K562 (cell line): ENCODE measurements around the gene STUM. TPM values are rescaled to one million over a fixed set of nuclear protein-coding genes. Genes with fewer than 3 reads are reported as not detected.

Experiments
- ATAC-seq: fragments of 200-7000 bp; cut with Tn5 transposase; 3 replicates; pipeline ENCODE4 v1.9.1; 2020; ENCODE audit warnings: moderate library complexity
- BruUV-seq: library from RNA; stranded (reverse); fragments of 400-500 nt; replicated peaks from 2 replicates; lab custom pipeline; 2021; lab: Mats Ljungman, UMichigan
- CTCF ChIA-PET: fragments of 300-600 bp; formaldehyde crosslinking; extraction: SDS; loops from one replicate; lab custom pipeline; 2021; ENCODE audit warnings: low intra/inter-chr PET ratio; lab: Yijun Ruan, JAX
- POLR2A ChIA-PET: fragments of 300-600, 350-650 bp; sonication (Branson Sonifier 250); formaldehyde crosslinking; extraction: SDS; loops from one replicate; lab custom pipeline; 2021; ENCODE audit warnings: antibody characterized with exemption, inconsistent platforms; lab: Yijun Ruan, JAX
- DNase-seq, 4 experiments: peaks; one replicate each; pipeline versions ENCODE4 v3.0.0 to v3.0.0-alpha.2; 2011 to 2018; ENCODE audit warnings: low spot score in 3 of 4, mixed read lengths in 3 of 4; ENCODE audit errors: extremely low read depth in 1 of 4
- FAIRE-seq: peaks from 2 replicates; lab custom pipeline; 2011; peaks lifted over from hg19 to GRCh38; lab: Jason Lieb, UNC
- H2AFZ ChIP-seq: 2 replicates; pipeline ENCODE4 v1.6.0; 2011; ENCODE audit warnings: low read depth, low read length, control low read depth, inconsistent platforms
- H3K27ac ChIP-seq: fragments of 200-600 bp; 3 replicates; pipeline ENCODE4 v1.8.0; 2011; ENCODE audit warnings: low read depth, mild to moderate bottlenecking, control low read depth, inconsistent platforms, low read length, moderate library complexity, mixed read lengths; ENCODE audit errors: extremely low read depth
- H3K27me3 ChIP-seq, 2 experiments: fragments of 300-600 bp in 1 of 2; 2 replicates in 1 of 2; 3 replicates in 1 of 2; pipeline versions ENCODE4 v1.6.0 to v1.8.0; 2011; ENCODE audit warnings: inconsistent platforms in 2 of 2, low read length in 2 of 2, mild to moderate bottlenecking in 1 of 2, mixed read lengths in 1 of 2, moderate library complexity in 1 of 2; ENCODE audit not compliant: control insufficient read depth in 2 of 2, insufficient read depth in 2 of 2
- H3K36me3 ChIP-seq: fragments of 300-600 bp; 3 replicates; pipeline ENCODE4 v1.8.0; 2011; ENCODE audit warnings: mild to moderate bottlenecking, low read length, inconsistent platforms; ENCODE audit not compliant: control insufficient read depth, insufficient read depth
- H3K4me1 ChIP-seq, 2 experiments: fragments of 200-600 bp in 1 of 2; replicated peaks in 1 of 2; 2 replicates in 1 of 2; 3 replicates in 1 of 2; pipeline versions ENCODE4 v1.5.1 to v1.8.0; 2011; ENCODE audit warnings: inconsistent platforms in 2 of 2, low read length in 2 of 2, mild to moderate bottlenecking in 1 of 2, mixed read lengths in 1 of 2, moderate library complexity in 1 of 2; ENCODE audit not compliant: control insufficient read depth in 2 of 2, insufficient read depth in 2 of 2
- H3K4me2 ChIP-seq: 2 replicates; pipeline ENCODE4 v1.6.1; 2011; ENCODE audit warnings: low read length, control low read depth, inconsistent platforms, mixed read lengths; ENCODE audit not compliant: insufficient read depth
- H3K4me3 ChIP-seq: fragments of 200-600 bp; sonication (generic), shearing (Covaris generic); 2 replicates; pipeline ENCODE4 v1.5.1; 2016; ENCODE audit warnings: control low read depth, inconsistent platforms
- H3K79me2 ChIP-seq: fragments of 200-600 bp; 3 replicates; pipeline ENCODE4 v1.8.0; 2011; ENCODE audit warnings: low read length, inconsistent platforms; ENCODE audit not compliant: control insufficient read depth, insufficient read depth
- H3K9ac ChIP-seq, 2 experiments: 2 replicates each; pipeline versions ENCODE4 v1.6.0 to v1.6.1; 2011; ENCODE audit warnings: low read depth in 2 of 2, low read length in 2 of 2, control low read depth in 1 of 2, inconsistent platforms in 1 of 2, mild to moderate bottlenecking in 1 of 2, mixed read lengths in 1 of 2; ENCODE audit not compliant: insufficient read depth in 1 of 2
- H3K9me1 ChIP-seq: one replicate; pipeline ENCODE4 v1.6.0; 2011; ENCODE audit warnings: inconsistent platforms, mild to moderate bottlenecking, low read length, moderate library complexity; ENCODE audit not compliant: control insufficient read depth, insufficient read depth
- H3K9me3 ChIP-seq: replicated peaks from 2 replicates; pipeline ENCODE4 v1.5.1; 2011; ENCODE audit warnings: low read depth, low read length, inconsistent platforms; ENCODE audit not compliant: control insufficient read depth, insufficient read depth
- H4K20me1 ChIP-seq: replicated peaks from 2 replicates; pipeline ENCODE4 v1.6.1; 2011; ENCODE audit warnings: low read length, inconsistent platforms, mixed read lengths; ENCODE audit not compliant: control insufficient read depth, insufficient read depth
- AFF1 ChIP-seq, 2 experiments: fragments of 450-650 bp; IDR thresholded peaks; 2 replicates each; pipeline ENCODE4 v1.6.1; 2018; ENCODE audit warnings: mild to moderate bottlenecking in 2 of 2, low read depth in 1 of 2; ENCODE audit not compliant: partially characterized antibody in 2 of 2
- ATF7 ChIP-seq: fragments of 450-650 bp; IDR thresholded peaks from 2 replicates; pipeline ENCODE4 v1.7.1; 2014; ENCODE audit warnings: mild to moderate bottlenecking, moderate library complexity
- CHD4 ChIP-seq: fragments of 200-600 bp; sonication (generic); IDR thresholded peaks from 3 replicates; pipeline ENCODE4 v1.6.1; 2012; ENCODE audit warnings: low read depth, mild to moderate bottlenecking, mixed read lengths, low read length, inconsistent platforms; ENCODE audit not compliant: insufficient read depth, insufficient replicate concordance, poor library complexity, severe bottlenecking
- EZH2 ChIP-seq: IDR thresholded peaks from 2 replicates; pipeline ENCODE4 v1.6.1; 2012; ENCODE audit warnings: low read depth, mild to moderate bottlenecking, inconsistent platforms, low read length, borderline replicate concordance
- GTF2B ChIP-seq: IDR thresholded peaks from 2 replicates; pipeline ENCODE4 v1.6.1; 2011; ENCODE audit not compliant: insufficient read length; ENCODE audit errors: extremely low read depth
- HDAC3 ChIP-seq: fragments of 450-650 bp; IDR thresholded peaks from 2 replicates; pipeline ENCODE4 v1.6.1; 2018; ENCODE audit warnings: borderline replicate concordance, mild to moderate bottlenecking, moderate library complexity; ENCODE audit not compliant: partially characterized antibody
- L3MBTL2 ChIP-seq: fragments of 450-650 bp; IDR thresholded peaks from 2 replicates; pipeline ENCODE4 v1.6.1; 2016; ENCODE audit warnings: mild to moderate bottlenecking, moderate library complexity
- NFIC ChIP-seq: fragments of 450-650 bp; IDR thresholded peaks from 2 replicates; pipeline ENCODE4 v1.6.1; 2017; ENCODE audit warnings: mild to moderate bottlenecking, inconsistent platforms
- NFIX ChIP-seq: fragments of 250-450 bp; sonication (Bioruptor Pico); IDR thresholded peaks from 2 replicates; pipeline ENCODE4 v1.4.0; 2020; ENCODE audit warnings: low read depth, mild to moderate bottlenecking, moderate library complexity
- SETDB1 ChIP-seq: IDR thresholded peaks from one replicate; pipeline ENCODE4 v1.6.1; 2012; ENCODE audit warnings: low read length, control low read depth, inconsistent platforms
- TAL1 ChIP-seq: fragments of 450-650 bp; IDR thresholded peaks from 2 replicates; pipeline ENCODE4 v1.6.1; 2016; ENCODE audit warnings: mild to moderate bottlenecking
- ZNF398 ChIP-seq: fragments of 250-450 bp; sonication (Bioruptor Pico); IDR thresholded peaks from 2 replicates; pipeline ENCODE4 v1.8.0; 2021; ENCODE audit warnings: moderate library complexity, mild to moderate bottlenecking, inconsistent platforms
- WGBS: fragments of 100-300 bp; shearing (Covaris generic); methylation state at CpG from one replicate; pipeline ENCODE4 v1.1.6; 2016; ENCODE audit warnings: low coverage, mixed read lengths; ENCODE audit not compliant: insufficient coverage; ENCODE audit errors: missing lambda C conversion rate; 5-methylcytosine and 5-hydroxymethylcytosine counted together
- in situ Hi-C: fragments of 300-500 bp; cut with MboI; formaldehyde crosslinking; loops from 4 replicates; pipeline ENCODE4 v1.15.0; 2018; ENCODE audit warnings: inconsistent platforms, mixed read lengths
- intact Hi-C: fragments of 100-400 bp; cut with micrococcal nuclease; formaldehyde crosslinking; loops from 2 replicates; pipeline ENCODE4 v1.14.2; 2022
- polyA plus RNA-seq, 8 experiments: library from polyadenylated mRNA; depleted of rRNA in 4 of 8; stranded (reverse) in 5 of 8; unstranded in 3 of 8; fragments of >200 nt; fragmentation: Nextera tagmentation in 2 of 8; fragmentation: Illumina TruSeq in 1 of 8; extraction: Ambion mirVana in 2 of 8; extraction: Trizol in 1 of 8; gene quantifications; 2 replicates each; pipeline versions ENCODE4 v1.2.1 to v1.2.3, GENCODE V29; 2011 to 2014; ENCODE audit warnings: inconsistent platforms in 1 of 8, missing spikeins in 1 of 8
- total RNA-seq, 7 experiments: library from RNA; depleted of rRNA in 6 of 7; stranded (reverse); fragments of >200 nt in 6 of 7; fragmentation: Illumina TruSeq in 2 of 7; extraction: Trizol in 2 of 7; gene quantifications; 2 replicates each; pipeline versions ENCODE4 v1.2.1 to v1.2.3, GENCODE V29; 2011 to 2021; ENCODE audit warnings: low replicate concordance in 1 of 7

Gene STUM
- total and polyA plus RNA-seq, 9 of the 15 experiments (the other 6 are each of a cell fraction or from before 2014, with no cell fraction given): not detected

GRCh38 chr1:226560243-226560642, 11.7 kb downstream of the STUM start (continued):
- TF ChIP-seq ZNF398 (CRISPR knock-in tag) (no peak), HDAC3 (no peak), GTF2B (no peak), EZH2 (no peak), SETDB1 (no peak), NFIX (CRISPR knock-in tag) (no peak), CHD4 (no peak)

GRCh38 chr1:226562989-226563388, 14.4 kb downstream of the STUM start:
- ChIA-PET POLR2A (no interaction called here), CTCF (no interaction called here)
- no peaks in the 10 kb centered on the region for H3K9me3 ChIP-seq
- H3K4me1 ChIP-seq: no peaks in the 10 kb centered on the region
- DNase-seq: no peak
- H2AFZ ChIP-seq: no peak overlapping the region
- peaks cover 31 to 68% of the 10 kb centered on the region in 2 experiments; a peak in 4 of 5 replicates for H3K27me3 ChIP-seq
- 0% methylated on average over 2 of the region's 2 CpGs for WGBS
- ATAC-seq: no peak
- no peaks in the 10 kb centered on the region for H3K79me2 ChIP-seq
- H3K9me1 ChIP-seq: no peaks in the 10 kb centered on the region
- FAIRE-seq: no peak
- no TSS peak for BruUV-seq
- 0 out of 2 replicates have a peak, but pooled peaks cover 4% of the 10 kb centered on the region for H4K20me1 ChIP-seq
- in situ Hi-C loops: no loop called here
- H3K4me3 ChIP-seq: no peak overlapping the region
- no peak overlapping the region for H3K4me2 ChIP-seq
- no peak overlapping the region for H3K9ac ChIP-seq
- H3K36me3 ChIP-seq: no peaks in the 10 kb centered on the region
- H3K27ac ChIP-seq: no peak overlapping the region
- intact Hi-C loops: no loop called here
- no peak for TF ChIP-seq TAL1
- TF ChIP-seq AFF1 (IDR thresholded peaks at IDR 0.05; ENCODE audit: low read depth in 1 of 2, partially characterized antibody in 2 of 2): no peak
- no peak for TF ChIP-seq ATF7
- TF ChIP-seq NFIC: peak; percentile 88
- peak; percentile 81 for TF ChIP-seq NFIX (CRISPR knock-in tag)
- no peak for TF ChIP-seq L3MBTL2
